LHCN-M2 (cell line): ENCODE results near the gene PVALEF. TPM values are rescaled to one million over a fixed set of nuclear protein-coding genes. Genes with fewer than 3 reads are reported as not detected.

ENCODE experiments used
- total RNA-seq: library from RNA; depleted of rRNA; stranded (reverse); fragments of >200 nt; gene quantifications from 2 replicates; pipeline ENCODE4 v1.2.3, GENCODE V29; 2014; rRNA removed

Gene PVALEF
- total RNA-seq, 1 experiment from 2014 or later: not detected

Other genes starting within 250 kb of the PVALEF start
- gene CHMP6, start 173.7 kb upstream of the PVALEF start, total RNA-seq: 14.9 and 16.9 TPM in 2 replicates
- 15.2 and 22.0 TPM in 2 replicates for gene BAIAP2, start 130.4 kb upstream of the PVALEF start, total RNA-seq
- 0.06 and 0.23 TPM in 2 replicates for gene AATK, start 714 bp downstream of the PVALEF start, total RNA-seq
- gene CEP131, start 57.5 kb downstream of the PVALEF start, total RNA-seq: 16.4 and 18.6 TPM in 2 replicates
- 27.7 and 30.0 TPM in 2 replicates for gene TEPSIN, start 73.5 kb downstream of the PVALEF start, total RNA-seq
- 39.9 and 47.0 TPM in 2 replicates for gene NDUFAF8, start 73.8 kb downstream of the PVALEF start, total RNA-seq
- gene SLC38A10, start 129.8 kb downstream of the PVALEF start, total RNA-seq: 81.5 and 86.4 TPM in 2 replicates
- gene BAHCC1, start 229.9 kb downstream of the PVALEF start, total RNA-seq: 4.9 and 6.6 TPM in 2 replicates